HG03045 (cell line): ENCODE data around the gene RUNX2.
"Not testable (repeated sequence)": the region's sequence is repeated elsewhere in the genome, so short reads cannot be mapped to it uniquely, and the experiment has no call there.

Source experiments
- ATAC-seq: cut with Tn5 transposase; IDR thresholded peaks from one replicate; pipeline ENCODE4 v1.9.1; 2021; ENCODE audit warnings: mild to moderate bottlenecking, moderate library complexity; ENCODE audit not compliant: unreplicated experiment

The RUNX2 gene

GRCh38 chr6:45327956-45328522 lies at the start of gene RUNX2:
RUNX2 (plus strand) TSS chr6:45328330; CDS start chr6:45328727, 397 bp downstream.
- no peak for ATAC-seq

- no peak for ATAC-seq
Observed at GRCh38 chr6:45278367-45278766, 49.8 kb upstream of the RUNX2 start.

- not testable (repeated sequence) for ATAC-seq
Observed at GRCh38 chr6:45286707-45287106, 41.4 kb upstream of the RUNX2 start.

- ATAC-seq: no peak
Observed at GRCh38 chr6:45289751-45290514, 38.2 kb upstream of the RUNX2 start.

GRCh38 chr6:45293306-45293705 lies 34.8 kb upstream of the RUNX2 start:
- ATAC-seq: no peak

GRCh38 chr6:45294065-45294701 lies 33.9 kb upstream of the RUNX2 start:
- ATAC-seq: not testable (repeated sequence)

GRCh38 chr6:45297320-45297719 lies 30.8 kb upstream of the RUNX2 start:
- ATAC-seq: no peak

- no peak for ATAC-seq
Observed at GRCh38 chr6:45299096-45299581, 29.0 kb upstream of the RUNX2 start.

GRCh38 chr6:45300736-45301135 lies 27.4 kb upstream of the RUNX2 start:
- ATAC-seq: no peak

- no peak for ATAC-seq
Observed at GRCh38 chr6:45301348-45302142, 26.6 kb upstream of the RUNX2 start.

- no peak for ATAC-seq
Observed at GRCh38 chr6:45302832-45303231, 25.3 kb upstream of the RUNX2 start.

- ATAC-seq: no peak
Observed at GRCh38 chr6:45305546-45305945, 22.6 kb upstream of the RUNX2 start.

GRCh38 chr6:45310118-45310788 lies 17.9 kb upstream of the RUNX2 start:
- no peak for ATAC-seq

GRCh38 chr6:45314146-45314545 lies 14.0 kb upstream of the RUNX2 start:
- ATAC-seq: no peak

- no peak for ATAC-seq
Observed at GRCh38 chr6:45320349-45320748, 7.8 kb upstream of the RUNX2 start.

- ATAC-seq: no peak
Observed at GRCh38 chr6:45323656-45324224, 4.4 kb upstream of the RUNX2 start.

- no peak for ATAC-seq
Observed at GRCh38 chr6:45326698-45327417, 1.3 kb upstream of the RUNX2 start.

GRCh38 chr6:45328523-45328922 lies 393 bp downstream of the RUNX2 start:
- ATAC-seq: no peak

GRCh38 chr6:45344900-45345299 lies 16.8 kb downstream of the RUNX2 start:
- ATAC-seq: no peak
